Globus pallidus (tissue), 1 donor: ENCODE results near the gene MACROD2.
"Not testable (repeated sequence)": the region's sequence is repeated elsewhere in the genome, so short reads cannot be mapped to it uniquely, and the experiment has no call there.

Experiments
- DNase-seq: peaks from one replicate; pipeline ENCODE4 v3.0.0-alpha.2; 2015; ENCODE audit warnings: low spot score

Gene MACROD2

GRCh38 chr20:15359056-15359455 lies 1363.7 kb downstream of the MACROD2 start:
- no peak for DNase-seq

GRCh38 chr20:15362849-15363248 lies 1367.5 kb downstream of the MACROD2 start:
- no peak for DNase-seq

- DNase-seq: no peak
Observed at GRCh38 chr20:15364781-15365180, 1369.5 kb downstream of the MACROD2 start.

GRCh38 chr20:15370370-15370769 lies 1375.1 kb downstream of the MACROD2 start:
- DNase-seq: no peak

- DNase-seq: no peak
Observed at GRCh38 chr20:15374682-15375081, 1379.4 kb downstream of the MACROD2 start.

- no peak for DNase-seq
Observed at GRCh38 chr20:15375836-15376235, 1380.5 kb downstream of the MACROD2 start.

GRCh38 chr20:15377603-15378002 lies 1382.3 kb downstream of the MACROD2 start:
- not testable (repeated sequence) for DNase-seq

GRCh38 chr20:15378151-15378550 lies 1382.8 kb downstream of the MACROD2 start:
- DNase-seq: no peak

- DNase-seq: no peak
Observed at GRCh38 chr20:15379681-15380296, 1384.5 kb downstream of the MACROD2 start.

- no peak for DNase-seq
Observed at GRCh38 chr20:15380770-15381169, 1385.5 kb downstream of the MACROD2 start.

- DNase-seq: no peak
Observed at GRCh38 chr20:15387228-15387627, 1391.9 kb downstream of the MACROD2 start.

- DNase-seq: no peak
Observed at GRCh38 chr20:15395457-15395856, 1400.1 kb downstream of the MACROD2 start.

GRCh38 chr20:15396026-15396425 lies 1400.7 kb downstream of the MACROD2 start:
- DNase-seq: no peak

GRCh38 chr20:15396900-15397299 lies 1401.6 kb downstream of the MACROD2 start:
- no peak for DNase-seq

- no peak for DNase-seq
Observed at GRCh38 chr20:15399781-15400180, 1404.5 kb downstream of the MACROD2 start.

GRCh38 chr20:15406072-15406471 lies 1410.8 kb downstream of the MACROD2 start:
- DNase-seq: no peak

GRCh38 chr20:15411781-15412180 lies 1416.5 kb downstream of the MACROD2 start:
- no peak for DNase-seq

GRCh38 chr20:15415908-15416307 lies 1420.6 kb downstream of the MACROD2 start:
- DNase-seq: no peak

- no peak for DNase-seq
Observed at GRCh38 chr20:15419856-15420255, 1424.5 kb downstream of the MACROD2 start.

GRCh38 chr20:15422966-15423365 lies 1427.7 kb downstream of the MACROD2 start:
- no peak for DNase-seq

GRCh38 chr20:15439551-15439950 lies 1444.2 kb downstream of the MACROD2 start:
- no peak for DNase-seq

GRCh38 chr20:15440049-15440820 lies 1444.9 kb downstream of the MACROD2 start:
- no peak for DNase-seq

- DNase-seq: no peak
Observed at GRCh38 chr20:15445056-15445840, 1449.9 kb downstream of the MACROD2 start.
